Choroid plexus epithelial cell (primary cell): Measurements from ENCODE around the gene CRYBG3.

ENCODE experiments used
- DNase-seq: peaks from one replicate; pipeline ENCODE4 v3.0.0-alpha.2; 2010; ENCODE audit warnings: low read depth
- H3K4me3 ChIP-seq: 2 replicates; pipeline ENCODE4 v1.5.1; 2011; ENCODE audit warnings: low read depth, mild to moderate bottlenecking, control low read depth, low read length, moderate library complexity
- CTCF ChIP-seq: conservative IDR thresholded peaks from 2 replicates; pipeline ENCODE4 v1.5.1; 2011; ENCODE audit warnings: low read depth, mild to moderate bottlenecking, control low read depth, inconsistent platforms, low read length, moderate library complexity

Gene CRYBG3

GRCh38 chr3:97969541-97969940 lies 147.7 kb downstream of the CRYBG3 start:
- no peak for DNase-seq
- no peak for TF ChIP-seq CTCF
- no peak overlapping the region for H3K4me3 ChIP-seq

GRCh38 chr3:97970156-97970555 lies 148.3 kb downstream of the CRYBG3 start:
- DNase-seq: no peak
- H3K4me3 ChIP-seq: no peak overlapping the region
- no peak for TF ChIP-seq CTCF

GRCh38 chr3:97970956-97971620 lies 149.3 kb downstream of the CRYBG3 start:
- peak overlapping the region; percentile 83 for H3K4me3 ChIP-seq
- DNase-seq: no peak
- no peak for TF ChIP-seq CTCF

GRCh38 chr3:97971679-97972567 lies 150.1 kb downstream of the CRYBG3 start, which contains the start of gene RIOX2:
Gene RIOX2, minus strand, starts transcription at chr3:97972431. Its CDS starts 4,838 bp downstream, at chr3:97967593.
- H3K4me3 ChIP-seq: peak within 1 kb of the TSS; percentile 83
- DNase-seq: peak; percentile 71
- TF ChIP-seq CTCF: peak; percentile 34

GRCh38 chr3:97972976-97973375 lies 151.2 kb downstream of the CRYBG3 start:
- peak overlapping the region; percentile 83 for H3K4me3 ChIP-seq
- DNase-seq: no peak
- TF ChIP-seq CTCF: no peak

- no peak overlapping the region for H3K4me3 ChIP-seq
- no peak for TF ChIP-seq CTCF
- no peak for DNase-seq
Measured at GRCh38 chr3:97974996-97975395, 153.2 kb downstream of the CRYBG3 start.

- no peak overlapping the region for H3K4me3 ChIP-seq
- DNase-seq: peak; percentile 46
- TF ChIP-seq CTCF: peak; percentile 43
Measured at GRCh38 chr3:97975466-97975865, 153.7 kb downstream of the CRYBG3 start.
